Stimulated activated CD8-positive, alpha-beta memory T cell treated with anti-CD3 and anti-CD28 coated beads, Interleukin-12 subunit alpha, Interleukin-12 subunit beta, amount 100 ng/mL, for 1 hour (primary cell): ENCODE measurements around the gene ZNF555.
"Not testable (repeated sequence)": the region's sequence is repeated elsewhere in the genome, so short reads cannot be mapped to it uniquely, and the experiment has no call there.

Experiments used
- DNase-seq: peaks from one replicate; pipeline ENCODE4 v3.0.0-alpha.2; 2020; ENCODE audit warnings: low read depth

The ZNF555 gene

DNA sequence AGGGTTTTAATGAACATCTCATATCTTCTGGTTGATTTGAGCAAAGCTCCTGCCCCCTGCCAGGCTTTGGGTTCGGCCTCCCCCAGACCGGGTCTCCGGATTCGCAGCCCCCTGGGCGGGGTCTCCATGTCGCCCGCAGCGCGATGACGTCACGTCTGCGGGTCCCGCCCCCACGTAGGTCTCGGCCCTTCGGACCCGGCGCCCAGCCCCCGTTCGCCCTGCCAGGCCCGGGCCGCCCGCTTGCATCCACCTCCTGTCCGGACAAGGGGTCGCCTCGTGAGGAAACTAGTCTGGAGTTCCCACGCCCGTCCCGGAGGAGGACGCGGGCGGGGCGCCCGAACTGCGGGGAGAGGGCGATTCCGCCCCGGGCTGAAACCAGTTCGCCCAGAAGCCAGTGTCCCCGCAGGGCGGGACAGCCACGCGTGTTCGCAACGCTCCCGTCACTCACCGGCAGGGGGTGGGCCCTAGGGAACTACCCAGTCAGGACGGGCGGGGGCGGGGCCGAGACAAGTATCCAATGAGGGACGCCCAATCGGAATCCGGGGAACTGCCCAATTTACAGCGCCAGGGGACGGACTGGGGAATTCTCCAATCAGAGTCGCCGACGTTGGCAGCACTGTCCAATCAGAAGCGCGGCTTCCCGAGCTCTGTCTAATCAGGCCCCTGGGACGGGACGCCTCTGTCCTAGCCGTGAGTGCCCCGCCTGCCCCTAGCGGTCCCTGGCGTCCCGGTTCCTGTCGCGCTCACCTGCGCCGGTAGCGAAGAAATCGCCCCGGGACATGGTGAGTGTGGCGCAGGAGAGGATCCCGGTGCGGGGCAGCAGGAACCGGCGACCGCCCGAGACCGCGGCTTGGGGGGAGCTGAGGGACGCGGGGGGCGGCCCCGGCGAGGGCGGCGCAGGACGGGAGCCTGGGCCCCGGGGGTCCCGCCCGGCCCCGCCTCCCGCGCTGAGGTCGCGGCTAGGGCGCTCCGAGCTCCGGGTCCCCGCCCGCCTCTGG lies at the start of gene ZNF555:
Gene ZNF555, plus strand, starts transcription at position 682 of the 998 bp plus-strand sequence. Its CDS starts 98 bp downstream, at position 780.
- DNase-seq: peak; percentile 98

- no peak for DNase-seq
Observed at GRCh38 chr19:2791876-2792275, 49.4 kb upstream of the ZNF555 start.

DNA sequence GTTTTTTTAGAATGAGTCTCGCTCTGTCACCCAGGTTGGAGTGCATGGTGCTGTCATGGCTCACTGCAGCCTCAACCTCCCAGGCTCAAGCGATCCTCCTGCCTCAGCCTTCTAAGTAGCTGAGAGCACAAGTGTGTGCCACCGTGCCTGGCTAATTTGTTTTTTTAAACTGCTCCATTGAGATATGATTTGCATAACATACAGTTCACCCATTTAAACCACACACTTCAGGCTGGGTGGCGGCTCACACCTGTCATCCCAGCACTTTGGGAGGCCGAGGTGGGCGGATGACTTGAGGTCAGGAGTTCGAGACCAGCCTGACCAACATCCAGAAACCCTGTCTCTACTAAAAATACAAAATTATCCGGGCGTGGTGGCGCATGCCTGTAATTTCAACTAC lies 48.6 kb upstream of the ZNF555 start:
- DNase-seq: not testable (repeated sequence)

DNA sequence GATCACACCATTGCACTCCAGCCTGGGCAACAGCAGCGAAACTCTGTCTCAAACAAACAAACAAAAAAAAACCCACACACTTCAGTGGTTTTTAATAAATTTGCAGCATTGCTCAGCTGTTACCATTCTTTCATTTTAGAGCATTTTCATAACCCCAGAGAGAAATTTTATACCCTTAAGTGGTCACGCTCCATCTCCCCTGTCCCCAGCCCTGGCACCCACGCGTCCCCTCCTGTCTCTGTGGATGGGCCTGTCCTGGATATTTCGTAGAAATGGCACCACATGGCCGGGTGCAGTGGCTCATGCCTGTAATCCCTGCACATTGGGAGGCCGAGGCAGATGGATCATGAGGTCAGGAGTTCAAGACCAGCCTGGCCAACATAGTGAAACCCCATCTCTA lies 48.1 kb upstream of the ZNF555 start:
- DNase-seq: no peak

DNA sequence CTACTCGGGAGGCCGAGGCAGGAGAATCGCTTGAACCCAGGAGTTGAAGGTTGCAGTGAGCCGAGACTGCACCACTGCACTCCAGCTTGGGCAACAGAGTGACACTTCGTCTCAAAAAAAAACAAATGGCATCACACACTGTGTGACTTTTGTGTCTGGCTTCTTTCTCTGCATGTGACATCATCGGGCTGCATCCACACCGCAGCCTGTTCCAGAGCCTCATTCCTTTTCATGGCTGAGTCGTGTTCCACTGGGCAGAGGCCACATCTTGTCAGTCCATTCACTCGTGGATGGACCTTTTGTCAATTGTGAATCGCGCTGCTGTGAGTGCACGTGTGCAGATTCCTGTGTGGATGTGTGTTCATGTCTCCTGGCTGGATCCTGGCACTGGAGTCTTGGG lies 47.7 kb upstream of the ZNF555 start:
- no peak for DNase-seq

DNA sequence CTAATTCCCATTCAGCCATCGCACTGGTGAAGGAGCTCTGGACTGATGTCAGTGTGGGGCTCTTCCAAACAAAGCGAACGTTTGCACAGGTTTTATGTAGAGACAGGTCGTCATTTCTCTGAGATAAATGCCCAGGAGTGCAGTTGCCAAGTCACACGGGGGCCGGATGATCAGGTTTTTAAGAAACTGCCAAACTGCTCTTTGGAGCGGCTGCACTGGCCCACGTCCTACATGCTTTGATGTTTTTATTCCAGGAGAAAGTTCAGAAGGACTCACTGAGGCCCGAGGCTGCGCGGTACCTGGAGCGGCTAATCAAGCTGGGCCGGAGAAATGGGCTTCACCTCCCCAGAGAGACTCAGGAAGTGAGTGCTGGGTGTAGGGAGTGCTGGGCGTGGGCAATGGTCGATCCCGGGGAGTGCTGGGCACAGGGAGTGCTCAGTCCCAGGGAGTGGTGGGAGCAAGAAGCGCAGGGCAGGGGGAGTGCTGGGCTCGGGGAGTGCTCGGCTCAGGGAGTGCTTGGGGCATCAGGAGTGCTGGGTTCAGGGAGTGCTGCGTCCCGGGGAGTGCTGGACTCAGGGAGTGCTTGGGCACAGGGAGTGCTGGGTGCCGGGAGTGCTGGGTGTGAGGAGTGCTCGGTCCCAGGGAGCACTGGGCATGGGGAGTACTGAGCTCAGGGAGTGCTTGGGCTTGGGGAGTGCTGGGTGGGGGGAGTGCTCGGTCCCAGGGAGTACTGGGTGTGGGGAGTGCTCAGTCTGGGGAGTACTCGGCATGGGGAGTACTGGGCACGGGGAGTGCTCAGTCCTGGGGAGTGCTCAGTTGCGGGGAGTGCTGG lies 45.2 kb upstream of the ZNF555 start:
- no peak for DNase-seq

- DNase-seq: no peak
Observed at GRCh38 chr19:2796659-2797266, 44.5 kb upstream of the ZNF555 start.

GRCh38 chr19:2797280-2797679 lies 44.0 kb upstream of the ZNF555 start:
- no peak for DNase-seq

DNA sequence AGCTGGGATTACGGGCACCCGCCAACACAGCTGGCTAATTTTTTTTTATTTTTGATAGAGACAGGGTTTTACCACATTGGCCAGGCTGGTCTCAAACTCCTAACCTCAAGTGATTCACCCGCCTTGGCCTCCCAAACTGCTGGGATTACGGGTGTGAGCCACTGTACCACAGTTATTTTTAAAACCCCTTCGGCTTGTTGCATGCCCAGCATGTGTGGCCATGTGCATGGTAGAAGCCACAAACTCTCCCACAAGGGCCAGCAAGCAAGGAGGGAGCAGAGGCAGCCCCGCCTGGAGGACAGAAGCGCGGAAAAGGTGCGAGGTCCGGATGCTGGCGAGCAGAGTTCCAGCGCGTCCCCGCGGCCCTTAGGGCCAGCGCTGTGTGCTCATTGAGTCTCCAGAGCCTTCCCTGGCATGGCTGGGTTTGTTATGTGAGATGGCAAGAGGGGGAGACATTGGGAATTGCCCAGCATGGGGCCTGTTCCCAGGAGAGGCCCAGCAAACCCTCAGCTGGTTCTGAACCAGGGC lies 43.1 kb upstream of the ZNF555 start:
- no peak for DNase-seq

- DNase-seq: no peak
Observed at GRCh38 chr19:2798733-2799132, 42.5 kb upstream of the ZNF555 start.

GRCh38 chr19:2799273-2800020 lies 41.8 kb upstream of the ZNF555 start:
- no peak for DNase-seq

GRCh38 chr19:2800506-2800905 lies 40.8 kb upstream of the ZNF555 start:
- no peak for DNase-seq

DNA sequence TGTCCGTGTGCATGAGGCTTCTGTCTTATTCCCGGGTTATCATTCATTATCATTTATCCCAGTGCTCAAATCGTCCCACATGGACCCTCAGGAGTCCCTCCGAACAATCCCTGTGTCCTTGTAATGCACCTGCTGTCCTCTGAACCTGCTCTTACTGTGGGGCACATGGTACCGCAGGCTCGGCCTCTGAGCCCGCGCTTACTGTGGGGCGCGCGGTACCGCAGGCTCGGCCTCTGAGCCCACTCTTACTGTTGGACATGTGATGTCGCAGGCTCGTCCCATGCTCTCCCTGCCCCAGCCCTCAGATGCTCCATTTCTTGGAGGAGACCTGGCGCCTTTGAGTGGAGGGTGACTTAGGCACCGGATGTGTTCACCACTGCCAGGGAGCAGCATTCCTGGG lies 38.4 kb upstream of the ZNF555 start:
- no peak for DNase-seq

GRCh38 chr19:2803486-2804155 lies 37.7 kb upstream of the ZNF555 start:
- DNase-seq: no peak

DNA sequence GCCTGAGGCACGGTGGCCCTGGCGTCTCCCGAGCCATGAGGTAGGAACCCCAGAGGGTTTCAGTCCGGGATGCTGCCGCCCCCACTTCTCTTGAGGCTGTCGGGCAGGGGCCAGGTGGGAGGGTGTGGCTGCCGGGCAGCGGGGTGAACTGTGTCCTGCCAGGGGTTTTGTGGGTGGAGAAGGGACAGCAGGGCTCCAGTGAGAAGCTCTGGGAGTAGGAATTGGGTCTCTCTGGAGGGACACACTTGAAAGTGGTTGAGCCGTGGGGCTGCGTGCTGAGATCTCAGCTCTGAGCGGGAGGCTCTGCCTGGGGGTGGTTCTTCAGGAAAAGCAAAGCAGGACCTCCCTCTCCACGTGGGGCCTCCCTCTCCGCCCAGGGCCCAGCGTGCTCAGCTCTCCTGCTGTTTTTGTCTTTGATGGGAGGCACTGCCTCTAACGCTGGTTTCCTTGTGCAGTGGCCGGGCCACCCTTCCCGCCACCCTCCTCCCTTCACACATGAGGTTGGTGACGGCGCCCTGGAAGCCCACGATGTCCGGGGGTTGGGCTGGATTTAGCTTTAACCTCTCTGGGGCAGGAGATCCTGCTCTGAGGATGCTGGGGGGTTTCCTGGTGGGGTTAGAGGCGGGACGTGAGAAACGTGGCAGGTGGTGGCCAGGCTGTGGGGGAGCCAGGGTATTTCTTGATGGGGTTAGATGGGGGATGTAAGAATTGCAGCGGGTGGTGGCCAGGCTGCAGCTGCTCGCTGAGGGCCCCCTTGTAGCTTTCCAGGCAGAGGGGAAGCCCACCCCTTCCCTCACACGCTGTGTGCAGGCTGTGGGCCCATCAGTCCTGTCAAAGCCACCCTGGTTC lies 36.9 kb upstream of the ZNF555 start:
- DNase-seq: no peak

- DNase-seq: no peak
Observed at GRCh38 chr19:2805261-2805900, 35.9 kb upstream of the ZNF555 start.

DNA sequence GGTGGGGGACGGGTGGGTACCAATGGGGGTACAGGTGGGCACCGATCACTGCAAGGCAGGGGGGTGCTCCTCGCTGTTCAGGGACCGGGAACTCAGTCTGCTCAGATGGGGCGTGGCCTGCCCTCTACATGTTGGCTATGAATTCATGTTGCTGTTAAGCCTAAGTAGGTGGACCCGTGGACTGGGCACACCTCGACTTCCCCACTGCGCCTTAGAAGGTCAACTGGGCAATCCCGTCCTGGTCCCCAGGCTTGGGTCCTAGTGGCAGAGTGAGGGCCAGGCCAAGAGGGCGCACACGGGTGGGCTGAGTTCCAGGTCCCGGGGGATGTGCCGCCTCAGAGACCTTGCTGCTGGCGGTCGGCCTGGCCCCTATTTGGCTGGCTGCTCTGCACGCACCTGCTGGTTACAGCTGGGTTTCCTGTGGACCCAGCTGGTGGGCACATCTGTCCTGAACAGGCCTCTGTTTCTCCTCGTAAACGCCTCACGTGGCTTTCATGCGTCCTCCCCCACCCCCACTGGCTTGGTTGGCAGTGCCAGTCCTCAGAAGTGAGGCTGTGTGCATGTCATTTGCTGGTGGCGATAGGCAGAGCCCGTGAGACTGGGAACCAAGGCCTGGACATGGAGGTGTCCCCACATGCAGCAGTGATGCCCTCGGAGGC lies 35.2 kb upstream of the ZNF555 start:
- DNase-seq: no peak

- DNase-seq: no peak
Observed at GRCh38 chr19:2806736-2807378, 34.4 kb upstream of the ZNF555 start.
